B cell (primary cell): ENCODE results near the gene EXTL1. TPM values are rescaled to one million over a fixed set of nuclear protein-coding genes. Genes with fewer than 3 reads are reported as not detected.

ENCODE experiments used
- ATAC-seq: fragments of 200-7000 bp; cut with Tn5 transposase; one replicate; pipeline ENCODE4 v1.10.0; 2021; ENCODE audit warnings: low read depth, mild to moderate bottlenecking, moderate number of reproducible peaks, moderate library complexity
- CTCF ChIA-PET: fragments of 350-600 bp; sonication (Branson Sonifier 250); formaldehyde crosslinking; loops from one replicate; lab custom pipeline; 2021; ENCODE audit warnings: antibody characterized with exemption, inconsistent platforms; lab: Charles Lee
- POLR2A ChIA-PET: fragments of 350-600 bp; sonication (Branson Sonifier 250); formaldehyde crosslinking; loops from one replicate; lab custom pipeline; 2021; ENCODE audit warnings: antibody characterized with exemption; lab: Charles Lee
- DNase-seq: peaks from one replicate; pipeline ENCODE4 v3.0.0; 2013
- H2AFZ ChIP-seq: 2 replicates; pipeline ENCODE4 v1.6.1; 2012; ENCODE audit warnings: mild to moderate bottlenecking, low read depth, low read length; ENCODE audit not compliant: insufficient read depth, poor library complexity, severe bottlenecking
- H3K27ac ChIP-seq, 2 donors: 1 replicate in 1 of 2; 2 replicates in 1 of 2; pipeline ENCODE4 v1.5.1; 2012 to 2013; ENCODE audit warnings: low read length in 2 of 2, mild to moderate bottlenecking in 2 of 2, moderate library complexity in 1 of 2
- H3K27me3 ChIP-seq, 4 experiments: fragments of 200-600 bp in 1 of 4; sonication (generic) in 1 of 4; replicated peaks in 1 of 4; 1 replicate in 2 of 4; 2 replicates in 2 of 4; pipeline versions ENCODE4 v1.6.1 to v1.7.0; 2013 to 2016; ENCODE audit warnings: low read length in 3 of 4, mild to moderate bottlenecking in 2 of 4, mixed read lengths in 1 of 4, moderate library complexity in 1 of 4; ENCODE audit not compliant: insufficient read depth in 4 of 4, control insufficient read depth in 3 of 4; ENCODE audit errors: control extremely low read depth in 1 of 4
- H3K36me3 ChIP-seq, 2 experiments: replicated peaks in 1 of 2; 1 replicate in 1 of 2; 2 replicates in 1 of 2; pipeline versions ENCODE4 v1.6.1 to v1.7.1; 2013; ENCODE audit warnings: low read length in 1 of 2; ENCODE audit not compliant: insufficient read depth in 2 of 2, control insufficient read depth in 1 of 2; ENCODE audit errors: control extremely low read depth in 1 of 2, extremely low read depth in 1 of 2
- H3K4me1 ChIP-seq, 2 donors: fragments of 200-600 bp in 1 of 2; sonication (generic) in 1 of 2; 1 replicate in 1 of 2; 2 replicates in 1 of 2; pipeline versions ENCODE4 v1.5.1 to v1.6.1; 2013 to 2017; ENCODE audit warnings: low read length in 2 of 2; ENCODE audit not compliant: control insufficient read depth in 2 of 2, insufficient read depth in 2 of 2
- H3K4me2 ChIP-seq: replicated peaks from 2 replicates; pipeline ENCODE3; 2012; ENCODE audit warnings: mild to moderate bottlenecking, low read depth, low read length; ENCODE audit not compliant: poor library complexity, severe bottlenecking
- H3K4me3 ChIP-seq, 5 experiments: fragments of 200-600 bp in 1 of 5; sonication (generic) in 1 of 5; 1 replicate in 3 of 5; 2 replicates in 2 of 5; pipeline versions ENCODE4 v1.5.1 to v1.7.0; 2011 to 2016; ENCODE audit warnings: low read length in 4 of 5, mild to moderate bottlenecking in 4 of 5, low read depth in 2 of 5, control low read depth in 1 of 5, moderate library complexity in 1 of 5; ENCODE audit not compliant: insufficient read depth in 1 of 5; ENCODE audit errors: control extremely low read depth in 1 of 5, extremely low read depth in 1 of 5
- H3K79me2 ChIP-seq: fragments of 200-600 bp; sonication (generic); one replicate; pipeline ENCODE4 v1.6.0; 2016; ENCODE audit warnings: low read length; ENCODE audit not compliant: control insufficient read depth, insufficient read depth
- H3K9ac ChIP-seq: fragments of 200-600 bp; sonication (generic); 2 replicates; pipeline ENCODE4 v1.6.1; 2017; ENCODE audit warnings: mild to moderate bottlenecking, low read length, moderate library complexity
- H3K9me3 ChIP-seq, 3 donors: one replicate each; pipeline versions ENCODE4 v1.6.1 to v1.7.1; 2013; ENCODE audit warnings: low read length in 2 of 3; ENCODE audit not compliant: control insufficient read depth in 2 of 3, insufficient read depth in 1 of 3; ENCODE audit errors: control extremely low read depth in 1 of 3
- H4K20me1 ChIP-seq: 2 replicates; pipeline ENCODE4 v1.6.0; 2012; ENCODE audit warnings: mild to moderate bottlenecking, low read length; ENCODE audit not compliant: insufficient read depth, control insufficient read depth, poor library complexity, severe bottlenecking
- H3K27ac Mint-ChIP-seq: one replicate; pipeline ENCODE4 v1.8.0; 2021; ENCODE audit warnings: mixed read lengths
- H3K27me3 Mint-ChIP-seq: one replicate; pipeline ENCODE4 v1.8.0; 2021; ENCODE audit warnings: mixed read lengths
- H3K4me1 Mint-ChIP-seq: one replicate; pipeline ENCODE4 v1.8.0; 2021; ENCODE audit warnings: mixed read lengths
- H3K4me3 Mint-ChIP-seq: one replicate; pipeline ENCODE4 v1.8.0; 2021; ENCODE audit warnings: mixed read lengths
- H3K9me3 Mint-ChIP-seq: one replicate; pipeline ENCODE4 v1.8.0; 2022; ENCODE audit warnings: mixed read lengths; ENCODE audit not compliant: insufficient read depth
- CTCF ChIP-seq: fragments of 200-600 bp; IDR thresholded peaks from one replicate; pipeline ENCODE4 v1.8.0; 2022; ENCODE audit warnings: antibody characterized with exemption, mild to moderate bottlenecking
- EZH2 ChIP-seq: IDR thresholded peaks from 2 replicates; pipeline ENCODE4 v1.6.1; 2012; ENCODE audit warnings: borderline replicate concordance, low read depth, mild to moderate bottlenecking, moderate library complexity, low read length; ENCODE audit not compliant: insufficient read depth, poor library complexity, severe bottlenecking
- WGBS: methylation state at CpG from one replicate; pipeline ENCODE4 v1.1.5; 2013; ENCODE audit warnings: missing lambda C conversion rate; ENCODE audit not compliant: insufficient coverage; 5-methylcytosine and 5-hydroxymethylcytosine counted together
- intact Hi-C: fragments of 100-400 bp; cut with micrococcal nuclease; formaldehyde crosslinking; loops from one replicate; pipeline ENCODE4 v1.10.0; 2022
- polyA minus RNA-seq: library from RNA; depleted of rRNA, polyadenylated mRNA; stranded (reverse); fragments of >200 nt; gene quantifications from 2 replicates; pipeline ENCODE4 v1.2.3, GENCODE V29; 2012
- polyA plus RNA-seq: library from polyadenylated mRNA; depleted of rRNA; stranded (reverse); fragments of >200 nt; gene quantifications from 2 replicates; pipeline ENCODE4 v1.2.3, GENCODE V29; 2012
- total RNA-seq, 2 donors: library from RNA; stranded (reverse); fragments of 120-200 nt in 1 of 2; gene quantifications; 1 replicate in 1 of 2; 2 replicates in 1 of 2; pipeline versions ENCODE4 v1.2.3 to v1.2.4, GENCODE V29; 2013 to 2022

Gene EXTL1
- 0.12 TPM in 2 replicates for total RNA-seq
- 0.05 TPM for total RNA-seq (2013)
- polyA plus RNA-seq = not detected in 2 replicates
- 0.17 TPM in 1 of 2 replicates, not detected in the other for polyA minus RNA-seq

- H3K9ac ChIP-seq = no peak within 1 kb of the TSS
- H4K20me1 ChIP-seq = no peaks in the 10 kb centered on the region
- no peaks in the 10 kb centered on the region for H3K79me2 ChIP-seq
- no peak within 1 kb of the TSS for H3K27ac Mint-ChIP-seq
- no peak for TF ChIP-seq CTCF
- intact Hi-C loops = no loop called here
- peaks cover 8% of the 10 kb centered on the region for H3K27me3 Mint-ChIP-seq
- ATAC-seq (no peak), DNase-seq (no peak)
- WGBS = 80% methylated on average over 15 of the region's 15 CpGs
- POLR2A ChIA-PET = no interaction called here
- no peak within 1 kb of the TSS for H2AFZ ChIP-seq
- H3K4me1 ChIP-seq = no peaks in the 10 kb centered on the region
- H3K9me3 Mint-ChIP-seq = no peaks in the 10 kb centered on the region
- H3K4me3 Mint-ChIP-seq = no peak within 1 kb of the TSS
- H3K27me3 ChIP-seq = peaks cover 0 to 3% (median 0%) of the 10 kb centered on the region in 4 experiments
- CTCF ChIA-PET = no interaction called here
- H3K36me3 ChIP-seq = no peaks in the 10 kb centered on the region
- no peak within 1 kb of the TSS for H3K4me2 ChIP-seq
- H3K27ac ChIP-seq = no peak within 1 kb of the TSS
- no peaks in the 10 kb centered on the region for H3K9me3 ChIP-seq
- H3K4me3 ChIP-seq = no peak within 1 kb of the TSS
- no peaks in the 10 kb centered on the region for H3K4me1 Mint-ChIP-seq
Measured at GRCh38 chr1:26021647-26022403, at the start of gene EXTL1. Gene EXTL1, plus strand, starts transcription at chr1:26021775. Its CDS starts 872 bp downstream, at chr1:26022647.

GRCh38 chr1:25971811-25972180 is 49.8 kb upstream of the EXTL1 start:
- intact Hi-C loops = no loop called here
- DNase-seq (no peak), ATAC-seq (no peak)
- no peaks in the 10 kb centered on the region for H4K20me1 ChIP-seq
- H3K4me2 ChIP-seq = peak overlapping the region; percentile 64
- Mint-ChIP-seq H3K27me3 (no peaks in the 10 kb centered on the region), H3K9me3 (no peaks in the 10 kb centered on the region), H3K27ac (peak overlapping the region; percentile 79), H3K4me3 (peak overlapping the region; percentile 49), H3K4me1 (peaks cover 22% of the 10 kb centered on the region)
- ChIA-PET CTCF (interaction anchor here (0.7 to 2.4 kb wide), 5 partner anchors 9 to 318 kb away, joined by 3 to 10 read pairs (median 5); partner anchors contain the start of gene PAFAH2), POLR2A (interaction anchor here (0.6 kb wide), 1 partner anchor 101 kb away, joined by 5 read pairs; no protein-coding TSS in a partner anchor)
- peak overlapping the region in 1 of 2 donors; percentile 77 for H3K27ac ChIP-seq
- WGBS = no CpG with 5 or more reads among the region's 1 CpG
- no peaks in the 10 kb centered on the region for H3K9me3 ChIP-seq
- H3K9ac ChIP-seq = peak overlapping the region; percentile 42
- H3K4me1 ChIP-seq = peaks cover 13 to 22% of the 10 kb centered on the region in 2 donors
- peak overlapping the region; percentile 66 for H2AFZ ChIP-seq
- peaks cover 2 to 41% of the 10 kb centered on the region in 2 experiments for H3K36me3 ChIP-seq
- H3K27me3 ChIP-seq = no peaks in the 10 kb centered on the region
- TF ChIP-seq CTCF (no peak), EZH2 (no peak)
- no peaks in the 10 kb centered on the region for H3K79me2 ChIP-seq
- peak overlapping the region in 1 of 5 experiments; percentile 6 for H3K4me3 ChIP-seq
